Smooth muscle cell (in vitro differentiated cells): Measurements from ENCODE around the gene FBP1. TPM values are rescaled to one million over a fixed set of nuclear protein-coding genes. Genes with fewer than 3 reads are reported as not detected.

Source experiments
- DNase-seq: peaks from one replicate; lab custom pipeline; 2025; ENCODE audit not compliant: unreplicated experiment; lab: John Stamatoyannopoulos, UW
- H2AFZ ChIP-seq: fragments of 200-600 bp; sonication (generic); 2 replicates; pipeline ENCODE4 v1.6.0; 2016; ENCODE audit warnings: antibody characterized with exemption, low read depth, mild to moderate bottlenecking
- H3F3A ChIP-seq: fragments of 200-600 bp; sonication (generic); 2 replicates; pipeline ENCODE4 v1.6.0; 2017; ENCODE audit warnings: antibody characterized with exemption, low read depth
- H3K27ac ChIP-seq: fragments of 200-600 bp; sonication (generic); 2 replicates; pipeline ENCODE4 v1.5.1; 2016; ENCODE audit warnings: low read depth, mild to moderate bottlenecking
- H3K27me3 ChIP-seq: fragments of 200-600 bp; sonication (generic); 2 replicates; pipeline ENCODE4 v1.6.1; 2016; ENCODE audit warnings: low read depth, mild to moderate bottlenecking
- H3K36me3 ChIP-seq: fragments of 200-600 bp; sonication (generic); 2 replicates; pipeline ENCODE4 v1.5.1; 2016; ENCODE audit warnings: low read depth
- H3K4me1 ChIP-seq: fragments of 200-600 bp; sonication (generic); 2 replicates; pipeline ENCODE4 v1.5.1; 2016; ENCODE audit warnings: low read depth
- H3K4me2 ChIP-seq: fragments of 200-600 bp; sonication (generic); 2 replicates; pipeline ENCODE4 v1.6.0; 2016; ENCODE audit warnings: mild to moderate bottlenecking
- H3K4me3 ChIP-seq: fragments of 200-600 bp; sonication (generic); 2 replicates; pipeline ENCODE4 v1.5.1; 2016; ENCODE audit warnings: mild to moderate bottlenecking
- H3K79me2 ChIP-seq: fragments of 200-600 bp; sonication (generic); 2 replicates; pipeline ENCODE4 v1.6.0; 2016; ENCODE audit warnings: low read depth, mild to moderate bottlenecking
- H3K9ac ChIP-seq: fragments of 200-600 bp; sonication (generic); 2 replicates; pipeline ENCODE4 v1.6.0; 2016; ENCODE audit warnings: low read depth
- H3K9me3 ChIP-seq: fragments of 200-600 bp; sonication (generic); replicated peaks from 2 replicates; pipeline ENCODE4 v1.5.1; 2016; ENCODE audit warnings: low read depth
- H4K20me1 ChIP-seq: fragments of 200-600 bp; sonication (generic); 2 replicates; pipeline ENCODE4 v1.6.0; 2016; ENCODE audit warnings: low read depth
- WGBS: methylation state at CpG from one replicate; pipeline ENCODE4 v1.1.7; 2016; ENCODE audit warnings: low lambda C conversion rate; 5-methylcytosine and 5-hydroxymethylcytosine counted together
- polyA plus RNA-seq: library from polyadenylated mRNA; unstranded; fragments of >200 nt; fragmentation: Nextera tagmentation; extraction: Ambion mirVana; gene quantifications from 2 replicates; pipeline ENCODE4 v1.2.1, GENCODE V29; 2016
- total RNA-seq: library from RNA; depleted of rRNA; stranded (reverse); fragments of >200 nt; gene quantifications from 2 replicates; pipeline ENCODE4 v1.2.3, GENCODE V29; 2014
- TF ChIP-seq, protein P1 (sequence below): fragments of 200-600 bp; sonication (generic); IDR thresholded peaks from 2 replicates; pipeline ENCODE4 v1.5.1; 2017; ENCODE audit warnings: borderline replicate concordance, mild to moderate bottlenecking, antibody characterized with exemption; ENCODE audit not compliant: insufficient read depth, poor library complexity, severe bottlenecking

Gene FBP1
- total and polyA plus RNA-seq, 2 experiments from 2014 or later = 0.22 to 0.70 TPM

DNA sequence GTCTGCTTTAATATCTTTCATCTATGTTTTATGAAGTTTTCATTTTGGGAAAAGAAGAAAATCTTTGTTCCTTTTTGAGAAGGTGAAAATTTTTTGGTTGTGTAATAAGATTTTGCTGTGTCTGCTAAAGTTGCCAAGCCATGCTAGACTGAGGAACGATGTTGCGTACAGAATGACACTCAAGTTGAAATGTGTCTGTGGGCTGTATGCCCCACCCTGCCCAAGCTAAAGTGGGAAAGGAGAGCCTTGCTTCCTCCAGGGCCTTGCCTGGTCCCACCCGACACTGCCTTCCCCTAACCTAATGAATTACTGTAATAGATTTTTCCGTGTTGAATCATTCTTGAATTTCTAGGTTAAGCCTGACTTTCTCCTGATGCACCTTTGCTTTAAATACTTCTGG, 81.9 kb downstream of the FBP1 start:
- 90% methylated on average over 4 of the region's 4 CpGs for WGBS
- Histone ChIP-seq H3K27ac (no peak overlapping the region), H3K9ac (no peak overlapping the region), H3K4me1 (peaks cover 8% of the 10 kb centered on the region), H4K20me1 (peaks cover 24% of the 10 kb centered on the region), H2AFZ (no peak overlapping the region), H3K79me2 (peaks cover 44% of the 10 kb centered on the region), H3K9me3 (no peaks in the 10 kb centered on the region), H3K4me2 (peak overlapping the region; percentile 95), H3K27me3 (no peaks in the 10 kb centered on the region), H3K4me3 (peak overlapping the region; percentile 80), H3F3A (no peaks in the 10 kb centered on the region), H3K36me3 (no peaks in the 10 kb centered on the region)
- TF ChIP-seq, protein P1, sequence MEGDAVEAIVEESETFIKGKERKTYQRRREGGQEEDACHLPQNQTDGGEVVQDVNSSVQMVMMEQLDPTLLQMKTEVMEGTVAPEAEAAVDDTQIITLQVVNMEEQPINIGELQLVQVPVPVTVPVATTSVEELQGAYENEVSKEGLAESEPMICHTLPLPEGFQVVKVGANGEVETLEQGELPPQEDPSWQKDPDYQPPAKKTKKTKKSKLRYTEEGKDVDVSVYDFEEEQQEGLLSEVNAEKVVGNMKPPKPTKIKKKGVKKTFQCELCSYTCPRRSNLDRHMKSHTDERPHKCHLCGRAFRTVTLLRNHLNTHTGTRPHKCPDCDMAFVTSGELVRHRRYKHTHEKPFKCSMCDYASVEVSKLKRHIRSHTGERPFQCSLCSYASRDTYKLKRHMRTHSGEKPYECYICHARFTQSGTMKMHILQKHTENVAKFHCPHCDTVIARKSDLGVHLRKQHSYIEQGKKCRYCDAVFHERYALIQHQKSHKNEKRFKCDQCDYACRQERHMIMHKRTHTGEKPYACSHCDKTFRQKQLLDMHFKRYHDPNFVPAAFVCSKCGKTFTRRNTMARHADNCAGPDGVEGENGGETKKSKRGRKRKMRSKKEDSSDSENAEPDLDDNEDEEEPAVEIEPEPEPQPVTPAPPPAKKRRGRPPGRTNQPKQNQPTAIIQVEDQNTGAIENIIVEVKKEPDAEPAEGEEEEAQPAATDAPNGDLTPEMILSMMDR = no peak
- DNase-seq = no peak

DNA sequence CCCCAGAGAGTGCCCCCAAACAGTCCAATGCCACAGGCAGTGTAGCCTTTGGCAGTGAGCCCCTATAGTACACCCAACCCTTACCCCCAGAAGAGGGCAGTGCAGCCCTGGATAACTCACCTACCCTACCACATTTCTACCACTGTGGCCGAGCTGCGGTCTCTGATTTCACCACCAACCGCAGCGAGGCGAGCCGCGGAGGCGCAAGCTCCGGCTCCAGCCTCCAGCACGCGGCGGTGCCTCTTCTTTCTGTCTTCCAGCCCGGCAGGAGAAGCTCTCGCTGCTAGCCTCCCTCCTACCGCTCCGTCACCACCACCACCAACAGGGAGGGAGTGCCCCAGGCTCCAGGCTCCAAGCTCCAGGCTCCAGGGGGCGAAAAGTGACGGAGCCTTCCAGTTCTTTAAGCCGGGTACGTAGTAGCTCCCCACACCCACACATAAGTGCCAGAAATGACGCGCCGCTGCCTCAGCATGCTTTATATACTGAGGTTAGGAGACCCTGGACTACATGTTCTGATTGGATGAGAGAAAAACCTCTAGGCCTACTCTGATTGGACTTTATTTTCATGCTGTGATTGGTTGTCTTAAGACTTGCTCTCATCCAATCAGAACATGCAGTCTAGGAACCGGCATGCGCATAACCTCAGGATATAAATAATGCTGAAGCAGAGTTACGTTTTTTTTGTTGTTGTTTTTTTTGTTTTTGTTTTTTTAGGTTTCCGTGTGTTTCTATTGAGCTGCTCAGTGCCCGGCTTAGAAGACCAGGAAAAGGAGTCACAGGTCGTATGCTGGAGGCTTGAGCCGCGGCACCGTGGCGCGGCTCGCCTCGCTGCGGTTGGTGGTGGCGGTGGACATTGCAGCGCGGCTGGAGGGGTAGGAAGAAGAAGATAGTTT, 84.6 kb downstream of the FBP1 start, which contains the start of gene PCAT7:
TSS of gene PCAT7 (plus strand) at position 645 of the 893 bp plus-strand sequence.
- H3K4me2 ChIP-seq = peak within 1 kb of the TSS; percentile 95
- WGBS = under 1% methylated on average over 40 of the region's 40 CpGs
- H3K36me3 ChIP-seq = no peaks in the 10 kb centered on the region
- H3K9ac ChIP-seq = peak within 1 kb of the TSS; percentile 94
- peak within 1 kb of the TSS; percentile 98 for H3K27ac ChIP-seq
- H4K20me1 ChIP-seq = peaks cover 28% of the 10 kb centered on the region
- TF ChIP-seq, protein P1 = peak; percentile 70
- H3K9me3 ChIP-seq = no peaks in the 10 kb centered on the region
- no peaks in the 10 kb centered on the region for H3F3A ChIP-seq
- H3K4me3 ChIP-seq = peak within 1 kb of the TSS; percentile 80
- H3K79me2 ChIP-seq = peaks cover 60% of the 10 kb centered on the region
- H3K27me3 ChIP-seq = no peaks in the 10 kb centered on the region
- DNase-seq = peak; percentile 78
- H2AFZ ChIP-seq = peak within 1 kb of the TSS; percentile 90
- H3K4me1 ChIP-seq = peaks cover 8% of the 10 kb centered on the region

DNA sequence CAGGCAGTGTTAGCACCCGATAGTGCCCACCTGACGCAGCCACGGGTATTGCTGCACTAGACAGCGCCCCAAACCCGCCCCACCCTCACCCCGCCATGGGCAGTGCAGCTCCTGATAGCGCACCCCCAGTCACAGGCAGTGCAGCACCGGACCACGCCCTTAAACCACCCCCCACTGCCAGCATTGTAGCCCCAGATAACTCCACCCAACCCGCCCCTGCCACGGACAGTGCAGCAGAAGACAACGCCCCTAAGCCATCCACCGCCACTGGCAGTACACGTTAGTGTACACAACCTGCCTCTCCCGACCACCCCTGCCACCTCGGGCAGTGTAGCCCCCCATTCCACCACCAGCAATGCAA, 85.3 kb downstream of the FBP1 start:
- no peak overlapping the region for H2AFZ ChIP-seq
- H3K4me1 ChIP-seq = peaks cover 8% of the 10 kb centered on the region
- H3K4me3 ChIP-seq = peak overlapping the region; percentile 80
- H3K27me3 ChIP-seq = no peaks in the 10 kb centered on the region
- H3F3A ChIP-seq = no peaks in the 10 kb centered on the region
- peak overlapping the region; percentile 94 for H3K9ac ChIP-seq
- peak overlapping the region; percentile 98 for H3K27ac ChIP-seq
- H3K36me3 ChIP-seq = no peaks in the 10 kb centered on the region
- H3K9me3 ChIP-seq = no peaks in the 10 kb centered on the region
- WGBS = 40% methylated on average over 12 of the region's 16 CpGs
- no peak for DNase-seq
- peaks cover 66% of the 10 kb centered on the region for H3K79me2 ChIP-seq
- TF ChIP-seq, protein P1 = no peak
- peaks cover 28% of the 10 kb centered on the region for H4K20me1 ChIP-seq
- peak overlapping the region; percentile 95 for H3K4me2 ChIP-seq

Other genes starting within 250 kb of the FBP1 start
- 6.7 and 8.2 TPM in 2 replicates for gene PCAT7, start 84.4 kb downstream of the FBP1 start, total RNA-seq
- gene PCAT7, start 84.4 kb downstream of the FBP1 start, polyA plus RNA-seq = 6.9 and 8.7 TPM in 2 replicates
- not detected in 2 replicates for gene FBP2, start 45.7 kb downstream of the FBP1 start, total RNA-seq
- gene FBP2, start 45.7 kb downstream of the FBP1 start, polyA plus RNA-seq = not detected in 2 replicates
- 70.4 and 94.9 TPM in 2 replicates for gene AOPEP, start 87.2 kb upstream of the FBP1 start, total RNA-seq
- gene AOPEP, start 87.2 kb upstream of the FBP1 start, polyA plus RNA-seq = 52.7 and 63.1 TPM in 2 replicates